NCI-H460 (cell line): ENCODE results near the gene METTL5. TPM values are rescaled to one million over a fixed set of nuclear protein-coding genes. Genes with fewer than 3 reads are reported as not detected.
A peak's percentile ranks its signal among the peaks of the same experiment; 100 is the strongest.
"Not testable (repeated sequence)": the region's sequence is repeated elsewhere in the genome, so short reads cannot be mapped to it uniquely, and the experiment has no call there.

ENCODE experiments used
- DNase-seq: peaks from one replicate; pipeline ENCODE4 v3.0.0-alpha.2; 2016; ENCODE audit warnings: low read depth; ENCODE audit errors: extremely low read depth
- total RNA-seq: library from RNA; depleted of rRNA; stranded (reverse); fragments of >200 nt; shearing (Covaris generic); gene quantifications from 2 replicates; pipeline ENCODE4 v1.2.3, GENCODE V29; 2014

Gene METTL5
- total RNA-seq, 1 experiment from 2014 or later, result 154 TPM

DNA sequence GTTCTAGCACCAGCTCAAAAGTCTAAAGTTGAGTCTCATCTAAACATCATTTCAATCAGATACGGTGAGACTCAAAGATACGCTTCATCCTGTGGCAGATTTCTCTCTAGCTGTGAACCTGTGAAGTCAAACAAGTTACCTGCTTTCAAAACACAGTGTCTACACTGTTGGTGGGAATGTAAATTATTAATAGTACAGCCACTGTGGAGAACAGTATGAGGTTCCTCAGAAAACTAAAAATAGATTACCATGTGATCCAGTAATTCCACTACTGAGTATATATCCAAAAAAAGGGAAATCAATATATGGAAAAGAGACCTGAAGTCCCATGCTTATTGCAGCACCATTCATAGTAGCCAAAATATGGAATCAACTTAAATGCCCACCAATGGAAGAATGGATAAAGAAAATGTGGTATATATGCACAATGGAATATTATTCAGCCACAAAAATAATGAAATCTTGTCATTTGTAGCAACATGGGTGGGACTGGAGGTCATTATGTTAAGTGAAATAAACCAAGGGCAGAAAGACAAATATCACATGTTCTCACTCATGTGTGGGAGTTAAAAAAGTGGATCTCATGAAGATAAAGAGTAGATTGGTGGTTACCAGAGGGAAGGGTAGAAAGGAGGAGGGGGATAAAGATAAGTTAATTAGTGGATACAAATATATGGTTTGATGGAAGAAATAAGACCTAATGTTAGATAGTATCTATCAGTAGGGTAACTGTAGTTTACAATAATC is 14.2 kb upstream of the METTL5 start:
- DNase-seq, result no peak

DNA sequence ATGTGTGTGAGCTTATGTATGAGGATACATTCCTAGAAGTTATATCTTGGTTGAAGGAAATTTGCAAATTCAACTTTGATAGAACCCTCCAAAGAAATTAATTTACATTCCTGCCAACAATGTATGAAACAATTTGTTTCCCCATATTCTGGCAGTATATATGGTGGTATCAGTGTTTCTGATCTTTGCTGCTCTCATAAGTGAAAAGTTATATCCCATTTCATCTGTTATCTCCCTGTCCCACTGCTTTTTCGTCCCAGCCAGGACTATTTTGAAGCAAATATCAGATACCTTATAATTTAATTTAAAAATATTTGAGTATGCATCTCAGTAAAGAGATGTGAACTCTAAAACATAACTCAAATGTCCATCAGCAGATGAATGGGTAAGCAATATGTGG is 9.7 kb upstream of the METTL5 start:
- no peak for DNase-seq

DNA sequence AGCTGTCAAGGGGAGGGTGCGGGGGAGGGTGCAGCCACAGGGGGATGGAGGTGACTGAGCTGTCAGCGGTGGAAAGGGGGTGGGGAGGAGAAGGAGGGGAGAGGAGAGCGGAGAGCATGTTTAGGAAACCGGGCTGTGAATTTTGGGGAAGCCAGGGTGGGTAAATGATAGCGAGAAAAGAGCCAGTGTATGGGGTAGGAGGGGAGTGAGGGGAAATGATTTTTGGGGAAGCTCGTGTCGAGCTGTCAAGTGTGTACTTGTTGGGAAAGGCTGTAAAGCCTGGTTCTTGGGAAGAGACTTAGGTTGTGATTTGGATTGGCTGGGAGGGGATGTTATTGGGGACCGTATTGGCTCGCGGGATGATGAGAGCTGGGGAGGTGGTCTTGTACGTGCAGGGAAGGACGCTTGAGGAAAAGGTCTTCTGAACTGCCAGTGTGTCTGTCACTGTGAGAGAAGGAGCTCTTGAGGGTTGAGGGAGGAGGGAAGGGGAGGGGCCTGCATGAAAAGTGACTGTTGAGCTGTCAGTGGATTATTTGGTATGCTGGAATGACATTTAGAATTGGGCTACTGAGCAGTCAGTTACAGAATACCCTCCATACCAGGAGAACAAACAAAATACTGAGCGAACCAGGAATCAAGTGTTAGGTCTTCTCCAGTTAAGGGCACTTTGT is 3.6 kb upstream of the METTL5 start:
- peak; percentile 19 for DNase-seq

DNA sequence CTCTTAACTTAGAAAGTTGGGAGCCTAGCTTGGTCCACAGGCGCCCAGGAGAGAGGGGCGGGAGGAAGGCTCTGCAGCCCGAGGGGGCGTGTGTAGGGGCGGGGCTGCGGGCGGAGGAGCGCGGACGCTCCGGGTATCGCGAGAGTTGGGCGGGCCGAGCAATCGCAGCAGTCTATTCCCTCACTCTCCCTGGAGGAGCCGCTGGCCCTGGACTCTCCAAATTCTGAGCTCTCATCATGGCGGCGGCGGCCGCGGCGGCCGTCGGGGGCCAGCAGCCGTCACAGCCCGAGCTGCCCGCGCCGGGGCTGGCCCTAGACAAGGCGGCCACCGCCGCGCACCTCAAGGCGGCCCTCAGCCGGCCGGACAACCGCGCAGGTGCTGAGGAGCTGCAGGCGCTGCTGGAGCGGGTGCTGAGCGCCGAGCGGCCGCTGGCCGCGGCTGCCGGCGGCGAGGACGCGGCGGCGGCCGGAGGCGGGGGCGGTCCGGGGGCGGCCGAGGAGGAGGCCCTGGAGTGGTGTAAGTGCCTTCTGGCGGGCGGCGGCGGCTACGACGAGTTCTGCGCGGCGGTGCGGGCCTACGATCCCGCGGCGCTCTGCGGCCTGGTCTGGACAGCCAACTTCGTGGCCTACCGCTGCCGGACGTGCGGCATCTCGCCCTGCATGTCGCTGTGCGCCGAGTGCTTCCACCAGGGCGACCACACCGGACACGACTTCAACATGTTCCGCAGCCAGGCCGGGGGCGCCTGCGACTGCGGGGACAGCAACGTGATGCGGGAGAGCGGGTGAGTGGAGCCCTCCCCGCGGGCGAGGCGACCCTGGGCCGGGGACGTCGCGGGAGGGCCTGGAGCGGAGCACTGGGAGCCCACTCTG is 2.8 kb upstream of the METTL5 start, which contains the start of gene UBR3:
TSS of gene UBR3 (plus strand) at position 183 of the 869 bp plus-strand sequence. CDS start at position 237, 54 bp downstream.
- peak; percentile 92 for DNase-seq

- no peak for DNase-seq
Measured at GRCh38 chr2:169823996-169824372, 721 bp downstream of the METTL5 start.

DNA sequence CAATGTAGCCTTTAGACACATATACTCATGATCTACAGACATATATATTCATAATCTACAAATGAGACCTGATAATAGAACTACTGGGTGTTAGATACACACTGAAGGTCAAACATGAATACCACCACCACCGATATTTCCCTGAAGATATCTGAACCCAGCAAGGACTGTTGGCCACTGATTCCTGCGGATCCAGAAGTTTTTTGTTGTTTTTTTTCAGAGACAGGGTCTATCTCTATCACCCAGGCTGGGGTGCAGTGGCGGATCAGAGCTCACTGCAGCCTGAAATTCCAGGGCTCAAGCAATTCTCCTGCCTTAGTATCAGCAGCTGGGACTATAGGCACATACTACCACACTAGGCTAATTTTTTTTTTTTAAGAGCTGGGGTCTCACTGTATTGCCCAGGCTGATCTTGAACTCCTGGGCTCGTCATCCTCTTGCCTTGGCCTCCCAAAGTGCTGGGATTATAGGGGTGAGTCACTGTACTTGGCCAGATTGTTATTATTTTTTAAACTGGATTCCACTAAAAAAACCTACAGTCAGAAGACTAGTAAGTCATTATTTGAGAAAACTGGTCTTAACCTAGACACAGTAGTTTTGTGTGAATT is 1.8 kb downstream of the METTL5 start:
- no peak for DNase-seq

DNA sequence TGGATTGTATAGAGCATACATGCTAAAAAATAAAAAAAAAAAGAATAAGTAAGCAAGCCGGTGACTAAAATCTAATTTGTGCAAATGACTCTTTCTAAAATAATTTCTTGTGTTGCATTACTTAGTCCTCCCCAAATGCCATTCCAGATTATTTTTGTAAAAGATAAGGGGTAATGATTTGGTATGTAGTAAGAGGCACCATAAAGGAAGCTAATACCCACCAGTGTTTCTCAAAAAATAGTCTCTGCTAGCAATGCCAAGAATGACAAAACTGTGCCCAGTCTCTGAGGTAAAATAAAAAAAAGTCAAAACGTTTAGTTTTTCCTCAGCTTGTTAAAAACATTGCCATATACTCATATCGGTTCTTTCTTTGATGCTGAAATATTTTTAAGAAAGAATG is 2.7 kb downstream of the METTL5 start:
- DNase-seq, result no peak

GRCh38 chr2:169820101-169820500 is 4.6 kb downstream of the METTL5 start:
- not testable (repeated sequence) for DNase-seq

- DNase-seq, result no peak
Measured at GRCh38 chr2:169819106-169819505, 5.6 kb downstream of the METTL5 start.

GRCh38 chr2:169818241-169818640 is 6.5 kb downstream of the METTL5 start:
- DNase-seq, result no peak

DNA sequence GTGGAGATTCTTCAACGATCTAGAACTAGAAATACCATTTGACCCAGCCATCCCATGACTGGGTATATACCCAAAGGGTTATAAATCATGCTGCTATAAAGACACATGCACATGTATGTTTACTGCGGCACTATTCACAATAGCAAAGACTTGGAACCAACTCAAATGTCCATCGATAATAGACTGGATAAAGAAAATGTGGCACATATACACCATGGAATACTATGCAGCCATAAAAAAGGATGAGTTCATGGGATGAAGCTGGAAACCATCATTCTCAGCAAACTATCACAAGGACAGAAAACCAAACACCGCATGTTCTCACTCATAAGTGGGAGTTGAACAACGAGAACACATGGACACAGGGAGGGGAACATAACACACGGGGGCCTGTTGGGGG is 7.3 kb downstream of the METTL5 start:
- DNase-seq, result not testable (repeated sequence)

- not testable (repeated sequence) for DNase-seq
Measured at GRCh38 chr2:169816961-169817360, 7.7 kb downstream of the METTL5 start.

- DNase-seq, result peak; percentile 30
Measured at GRCh38 chr2:169815849-169816248, 8.9 kb downstream of the METTL5 start.

DNA sequence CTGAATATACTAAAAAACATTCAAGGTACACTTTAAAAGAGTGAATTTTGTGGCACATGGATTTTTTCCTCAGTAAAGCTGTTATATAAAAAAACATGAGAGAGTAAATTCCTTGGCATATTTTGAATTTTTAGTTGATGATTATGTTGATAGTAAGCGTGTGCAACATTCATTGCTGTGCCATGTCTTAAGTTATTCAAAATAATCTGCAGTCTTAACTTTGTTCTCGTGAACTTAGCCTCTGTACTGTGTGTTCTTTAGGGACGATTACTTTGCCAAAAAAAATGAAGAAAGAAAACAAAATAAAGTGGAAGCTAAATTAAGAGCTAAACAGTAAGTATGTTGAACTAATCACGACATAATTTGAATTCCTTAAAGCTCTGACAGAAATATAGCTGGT is 16.5 kb downstream of the METTL5 start:
- DNase-seq, result no peak

- no peak for DNase-seq
Measured at GRCh38 chr2:169806586-169806985, 18.1 kb downstream of the METTL5 start.

GRCh38 chr2:169803480-169803879 is 21.2 kb downstream of the METTL5 start:
- DNase-seq, result no peak

DNA sequence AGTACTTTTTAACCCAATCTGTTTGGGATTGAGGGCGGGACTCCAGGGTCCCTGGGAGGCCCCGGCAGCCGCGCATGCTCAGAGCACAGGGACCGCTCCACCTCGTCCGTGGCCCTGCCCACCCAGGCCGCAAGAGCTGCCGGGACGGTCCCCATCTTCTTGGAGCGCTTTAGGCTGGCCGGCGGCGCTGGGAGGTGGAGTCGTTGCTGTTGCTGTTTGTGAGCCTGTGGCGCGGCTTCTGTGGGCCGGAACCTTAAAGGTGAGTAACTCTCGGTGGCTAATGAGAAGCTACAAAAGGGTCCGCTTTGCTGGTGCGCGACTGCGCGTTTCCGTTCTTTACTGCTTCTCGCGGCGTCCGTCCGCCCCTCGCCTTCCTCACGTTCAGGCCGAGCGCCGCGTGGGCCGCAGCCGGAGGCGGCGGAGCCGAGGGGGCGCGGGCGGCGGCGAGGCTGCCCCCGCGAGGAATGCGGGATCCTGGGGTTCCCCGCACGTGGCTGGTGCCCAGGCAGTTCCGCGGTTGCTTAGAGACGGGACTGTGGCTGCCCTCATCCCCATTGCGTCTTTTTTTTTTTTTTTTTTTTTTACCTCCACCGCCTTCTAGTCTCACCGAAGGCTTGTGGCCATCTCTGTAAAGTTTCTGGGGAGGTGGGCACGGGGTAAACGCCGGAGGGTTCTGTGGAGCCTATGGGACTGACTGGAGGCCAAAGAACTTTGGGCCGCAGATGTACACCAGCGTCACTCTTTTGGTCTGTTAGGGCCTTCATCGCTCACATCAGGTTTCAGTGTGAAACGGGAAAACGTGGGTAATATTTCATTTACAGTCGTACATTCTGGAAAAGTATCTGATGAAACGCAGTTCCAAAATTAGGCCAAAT is 25.8 kb downstream of the METTL5 start, which contains the start of gene SSB:
TSS of gene SSB (plus strand) at position 154 of the 875 bp plus-strand sequence. CDS start 2,090 bp downstream, outside the sequence.
- DNase-seq, result peak; percentile 91

GRCh38 chr2:169798397-169798717 is 26.3 kb downstream of the METTL5 start:
- DNase-seq, result no peak

- no peak for DNase-seq
Measured at GRCh38 chr2:169797601-169798000, 27.1 kb downstream of the METTL5 start.

DNA sequence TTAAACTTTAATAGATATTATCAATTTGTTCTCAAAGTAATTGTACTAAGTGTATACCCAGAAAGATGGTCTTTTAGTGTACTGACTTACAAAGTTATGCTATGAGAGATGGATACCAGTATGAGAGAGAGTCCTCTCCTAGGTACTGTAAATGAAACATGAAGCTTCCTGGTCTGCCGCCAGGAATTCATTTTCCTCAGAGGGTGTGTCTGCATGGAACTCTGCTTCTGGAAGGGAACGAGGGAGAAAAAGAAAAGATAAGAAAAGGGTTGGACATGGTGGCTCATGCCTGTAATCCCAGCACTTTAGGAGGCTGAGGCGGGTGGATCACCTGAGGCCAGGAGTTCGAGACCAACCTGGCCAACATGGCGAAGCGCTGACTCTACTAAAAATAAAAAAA is 28.3 kb downstream of the METTL5 start:
- DNase-seq, result no peak
